GM19397 (cell line): ENCODE results near the gene DYSF.

ENCODE experiments used
- ATAC-seq: cut with Tn5 transposase; IDR thresholded peaks from one replicate; pipeline ENCODE4 v1.9.1; 2021; ENCODE audit warnings: mild to moderate bottlenecking, moderate library complexity; ENCODE audit not compliant: unreplicated experiment

DYSF gene

DNA sequence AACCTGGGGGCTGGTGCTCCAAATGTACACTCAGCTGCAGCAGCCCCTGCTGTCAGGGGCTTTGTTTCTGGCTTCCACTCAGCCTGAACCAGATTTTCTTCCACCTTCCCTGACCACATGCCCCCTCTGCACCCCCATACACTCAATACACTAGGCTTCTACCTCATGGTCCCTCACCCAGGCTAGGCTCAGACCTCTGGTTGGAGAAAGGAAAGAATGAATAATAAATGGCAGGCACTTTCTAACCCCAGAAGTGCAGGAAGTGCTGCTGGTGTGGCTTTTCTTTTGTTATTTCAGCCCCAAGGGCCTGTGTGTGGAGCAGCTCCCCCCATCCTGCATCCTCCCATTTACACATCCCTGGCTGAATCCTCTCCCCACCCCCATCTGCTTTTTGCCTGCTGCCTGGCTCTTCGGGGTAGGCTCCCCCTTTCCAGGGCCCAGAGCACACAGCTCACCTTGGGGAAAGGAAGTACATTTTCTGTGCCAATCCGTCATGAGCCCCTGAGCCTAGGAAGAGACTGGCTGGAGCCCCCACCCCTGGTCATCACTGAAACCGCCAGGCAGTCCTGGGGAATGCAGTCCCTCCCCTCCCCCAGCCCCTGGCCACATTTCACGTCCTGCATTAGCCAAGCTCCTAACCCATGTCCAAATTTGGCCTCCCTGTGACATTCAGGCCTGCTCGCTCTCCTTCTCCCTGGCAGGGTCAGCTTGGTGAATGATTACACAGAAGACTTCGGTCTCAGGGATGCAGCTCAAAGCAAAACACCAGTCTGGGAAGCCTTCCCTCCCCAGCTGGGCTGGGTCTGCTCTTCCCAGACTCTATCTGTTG is 2.6 kb downstream of the DYSF start:
- ATAC-seq, result no peak

DNA sequence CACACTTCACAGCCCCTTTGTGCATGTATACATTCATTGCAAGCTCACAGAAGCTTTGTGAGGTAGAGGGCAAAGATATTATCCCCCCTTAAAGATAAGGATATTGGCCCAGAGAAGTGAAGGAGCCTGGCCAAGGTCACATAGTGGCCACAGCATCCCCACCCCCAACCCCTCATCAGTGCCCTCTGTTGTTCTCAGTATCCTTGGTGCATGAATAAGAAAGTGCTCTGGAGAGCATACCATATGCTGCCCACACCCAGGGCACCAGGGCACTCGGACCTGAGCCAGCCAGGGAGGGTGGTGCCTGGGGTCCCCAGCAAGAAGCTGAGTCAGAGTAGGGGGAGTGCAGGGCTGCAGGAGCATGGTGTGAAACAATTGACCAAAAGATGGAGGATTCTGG is 3.3 kb downstream of the DYSF start:
- no peak for ATAC-seq

DNA sequence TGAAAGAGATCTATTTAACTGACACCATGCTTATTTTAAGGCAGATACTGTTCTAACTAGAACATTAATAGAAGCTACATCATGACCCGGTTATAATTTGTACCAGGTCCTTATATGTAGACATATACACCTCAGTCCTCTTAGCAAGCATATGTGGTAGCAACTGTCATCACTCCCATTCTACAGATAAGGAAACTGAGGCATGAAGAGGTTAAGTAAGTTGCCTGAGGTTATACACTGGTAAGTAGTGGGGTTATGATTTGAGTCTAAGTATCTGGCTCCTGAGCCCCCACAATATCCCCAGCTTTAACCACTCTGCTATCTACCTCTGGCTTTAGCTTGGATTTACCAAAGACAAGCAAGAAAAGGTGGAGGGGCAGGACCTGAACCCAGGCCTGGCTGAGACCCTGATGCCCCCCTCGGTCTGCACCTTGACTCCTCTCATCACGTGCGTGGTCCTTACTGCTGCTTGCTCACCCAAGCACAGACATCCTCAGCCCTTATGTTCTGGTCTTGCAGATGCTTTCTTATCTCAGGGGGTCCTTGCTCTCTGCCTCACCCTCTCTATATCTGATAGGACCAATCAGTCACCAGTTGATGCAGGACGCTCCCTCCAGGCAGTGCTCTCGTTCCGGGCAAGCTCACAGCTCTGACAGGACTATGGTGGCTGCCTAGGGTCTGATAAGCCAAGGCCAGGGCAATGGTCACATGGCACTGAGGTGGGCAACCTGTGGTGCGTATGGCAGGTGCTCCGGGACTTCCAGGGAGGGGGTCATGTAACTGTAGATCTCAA is 4.0 kb downstream of the DYSF start:
- ATAC-seq, result no peak

DNA sequence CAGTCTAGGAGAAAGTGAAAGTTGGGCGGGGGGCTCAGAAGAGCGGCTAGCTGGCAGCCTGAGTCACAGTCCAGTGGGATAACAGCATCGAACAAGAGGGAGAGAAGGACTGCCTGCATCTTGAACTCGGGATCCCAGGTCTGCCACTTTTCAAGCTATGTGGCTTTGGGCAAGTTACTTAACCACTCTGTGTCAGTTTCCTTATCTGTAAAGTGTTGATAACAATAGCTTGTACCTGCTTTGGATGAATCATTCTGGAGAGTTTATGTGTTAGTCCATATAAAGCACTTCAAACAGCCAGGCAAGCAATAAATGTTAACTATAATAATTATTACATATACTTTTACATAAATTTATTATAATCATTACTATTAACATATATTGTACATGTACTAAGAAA is 4.6 kb downstream of the DYSF start:
- ATAC-seq, result no peak

DNA sequence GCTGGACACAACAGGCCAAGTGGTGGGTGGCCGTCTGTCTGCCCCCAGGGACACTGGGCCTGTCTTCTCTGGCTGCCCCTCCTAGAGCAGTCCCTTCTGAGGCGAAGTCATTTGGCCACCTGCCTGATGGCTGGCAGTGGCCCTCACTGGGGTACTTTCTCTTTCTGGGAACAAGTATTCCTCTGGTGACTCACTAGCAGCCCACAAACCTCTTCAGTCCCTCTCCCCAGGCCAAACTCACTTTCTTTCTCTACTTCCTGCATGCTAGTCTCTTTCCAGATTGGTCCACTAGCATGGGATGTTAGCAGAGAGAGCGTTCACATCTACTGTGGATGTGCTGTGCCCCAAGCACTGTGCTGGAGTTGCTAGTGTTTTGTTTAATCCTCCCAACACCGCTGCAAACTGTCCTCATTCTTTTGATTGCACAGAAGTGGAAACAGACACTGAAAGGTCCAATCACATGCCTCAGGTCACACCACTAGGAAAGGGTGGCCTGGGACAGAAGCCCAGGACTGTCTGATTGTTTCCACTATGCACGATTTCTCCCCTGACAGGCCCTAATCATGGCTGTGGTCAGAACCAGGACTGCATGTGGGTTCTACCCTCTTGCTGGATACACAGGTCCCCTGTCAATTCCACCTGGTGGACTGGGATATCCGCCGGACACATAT is 5.2 kb downstream of the DYSF start:
- no peak for ATAC-seq

DNA sequence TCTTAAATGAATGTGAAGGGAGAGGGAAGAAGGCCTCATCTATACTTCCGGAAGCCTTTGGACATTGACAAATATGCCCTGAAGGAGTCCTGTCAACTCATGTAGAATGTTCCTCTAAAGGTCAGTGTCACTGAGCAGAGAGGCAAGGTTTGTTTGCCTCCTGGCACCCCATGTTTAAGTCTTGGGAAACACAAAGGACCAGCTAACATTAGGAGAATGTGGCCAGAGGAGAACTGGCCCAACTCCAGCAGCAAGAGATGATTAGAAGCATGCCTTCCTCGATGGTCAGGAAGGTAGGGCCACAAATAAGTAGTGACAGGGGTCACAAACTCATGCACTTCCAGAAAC is 5.7 kb downstream of the DYSF start:
- no peak for ATAC-seq

DNA sequence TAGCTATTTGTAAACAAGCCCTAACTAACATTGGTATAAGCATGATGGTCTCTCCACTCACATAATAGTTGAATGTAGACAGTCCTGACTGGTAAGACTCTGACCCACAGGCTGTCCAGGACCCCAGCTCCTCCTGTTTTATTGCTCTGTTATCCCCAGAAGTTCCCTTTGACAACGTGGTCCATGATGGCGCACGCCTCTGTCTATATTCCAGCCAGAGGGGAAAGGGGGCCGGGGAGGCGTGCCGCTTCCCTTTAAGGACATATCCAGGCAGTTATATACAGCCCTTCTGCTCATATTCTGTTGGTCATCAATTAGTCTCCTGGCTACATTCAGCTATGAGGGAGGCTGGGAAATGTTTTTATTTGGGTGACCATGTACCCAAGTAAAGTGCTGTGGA is 6.7 kb downstream of the DYSF start:
- no peak for ATAC-seq

DNA sequence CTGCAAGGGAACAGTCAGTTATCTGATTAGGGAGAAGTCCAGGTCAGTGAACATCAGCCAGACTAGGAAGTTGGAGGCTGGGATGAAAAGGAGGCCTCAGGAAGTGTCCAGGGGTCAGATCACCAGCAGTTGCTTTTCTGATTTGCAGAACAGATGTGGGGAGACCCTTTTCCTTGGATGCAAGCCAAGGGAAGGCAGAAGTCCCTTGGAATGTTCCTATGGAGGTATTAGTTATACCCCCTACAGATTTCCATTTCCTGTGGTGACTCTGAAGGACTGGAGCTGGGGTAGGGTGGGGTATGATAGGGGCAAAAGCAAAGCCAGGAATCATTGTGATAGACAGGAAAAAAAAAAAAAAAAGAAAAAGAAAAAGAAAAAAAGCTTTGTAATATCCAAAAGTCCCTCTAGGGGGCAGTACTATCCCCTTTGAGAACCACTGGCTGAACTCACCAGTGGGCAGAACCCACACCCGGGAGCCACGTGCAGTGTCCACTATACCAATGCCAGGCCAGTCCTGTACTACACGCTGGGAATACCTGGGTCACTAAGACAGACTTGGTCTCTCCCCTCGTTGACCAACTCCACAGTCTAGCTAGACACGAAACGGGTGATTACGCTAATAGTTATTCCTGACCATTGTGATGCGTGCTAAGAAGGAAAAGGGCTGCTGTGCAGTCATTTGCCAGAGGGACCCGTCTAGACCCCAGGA is 7.4 kb downstream of the DYSF start:
- ATAC-seq, result no peak

DNA sequence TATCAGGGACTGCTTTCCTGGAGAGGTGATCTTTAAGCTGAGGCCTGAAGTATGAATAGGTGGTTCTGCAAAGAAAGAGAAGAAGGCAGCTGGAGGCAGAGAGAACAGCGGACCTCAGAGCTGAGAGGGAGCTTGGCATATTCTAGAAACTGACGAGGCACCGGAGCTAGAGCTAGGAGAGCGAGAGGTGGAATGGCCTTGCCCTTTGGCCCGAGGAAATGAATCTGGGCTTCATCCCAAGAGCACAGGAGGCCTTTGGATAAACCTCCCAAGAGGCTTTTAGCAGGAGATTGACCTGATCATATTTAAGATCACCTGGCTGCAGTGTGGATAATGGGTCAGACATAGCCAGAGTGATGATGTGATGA is 7.9 kb downstream of the DYSF start:
- no peak for ATAC-seq

DNA sequence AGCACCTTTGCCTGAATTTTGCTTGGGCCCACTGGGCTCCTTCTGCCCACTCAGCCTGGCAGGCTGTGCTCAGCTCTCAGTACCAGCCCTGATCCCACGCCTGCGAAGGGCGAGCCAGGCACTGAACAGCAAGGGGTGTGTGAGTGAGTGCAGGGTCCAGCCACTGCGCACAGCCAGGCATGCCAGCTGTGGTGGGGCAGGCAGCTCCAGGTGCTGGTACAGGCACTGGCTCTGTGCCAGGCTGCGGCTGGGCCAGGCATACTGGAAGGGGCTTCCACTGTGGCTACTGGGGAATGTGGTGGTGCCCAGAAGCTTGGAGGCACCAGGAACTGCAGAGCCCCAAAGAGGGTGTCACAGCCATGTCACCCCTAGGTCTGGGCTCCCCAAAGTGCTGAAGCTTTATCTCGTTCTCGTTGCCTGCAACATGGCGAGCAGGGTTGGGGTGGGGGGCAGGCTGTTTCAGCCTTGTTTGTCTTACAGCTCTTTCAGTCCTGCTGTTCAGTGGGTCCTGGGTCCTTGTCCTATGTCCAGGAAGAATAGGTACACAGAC is 8.8 kb downstream of the DYSF start:
- no peak for ATAC-seq

DNA sequence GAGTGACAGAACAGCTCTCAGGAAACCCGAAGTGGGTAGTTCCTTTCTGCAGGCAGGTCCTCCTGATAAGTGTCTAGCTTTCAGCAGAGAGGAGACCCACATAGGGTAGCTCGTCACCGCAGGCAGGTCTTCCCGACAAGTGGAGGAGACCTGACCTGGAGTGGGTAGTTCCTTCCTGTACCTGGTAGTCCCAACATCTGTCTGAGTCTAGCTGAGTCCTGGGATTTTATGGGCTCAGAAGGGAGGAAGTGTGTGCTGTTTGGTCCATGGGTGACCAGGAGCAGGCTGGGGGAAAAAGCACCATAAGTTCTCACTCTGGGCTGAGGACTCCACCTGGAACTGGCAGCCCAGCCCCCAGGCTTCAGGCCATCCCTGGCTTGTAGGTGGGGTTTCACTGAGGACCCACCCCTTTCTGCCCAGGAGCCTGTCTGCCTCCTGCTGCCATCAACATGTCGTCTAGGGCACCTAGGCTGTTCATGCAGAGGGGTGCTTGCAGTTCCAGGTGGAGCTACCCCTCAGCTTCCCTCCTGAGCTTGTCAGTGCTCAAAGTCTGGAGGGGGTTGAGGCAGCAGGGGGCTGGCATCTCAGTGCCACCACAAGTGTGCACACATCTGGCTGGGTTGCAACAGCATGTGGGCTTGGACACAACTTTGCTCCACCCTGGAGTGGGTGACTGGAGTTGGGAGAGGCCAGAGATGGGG is 9.4 kb downstream of the DYSF start:
- no peak for ATAC-seq

DNA sequence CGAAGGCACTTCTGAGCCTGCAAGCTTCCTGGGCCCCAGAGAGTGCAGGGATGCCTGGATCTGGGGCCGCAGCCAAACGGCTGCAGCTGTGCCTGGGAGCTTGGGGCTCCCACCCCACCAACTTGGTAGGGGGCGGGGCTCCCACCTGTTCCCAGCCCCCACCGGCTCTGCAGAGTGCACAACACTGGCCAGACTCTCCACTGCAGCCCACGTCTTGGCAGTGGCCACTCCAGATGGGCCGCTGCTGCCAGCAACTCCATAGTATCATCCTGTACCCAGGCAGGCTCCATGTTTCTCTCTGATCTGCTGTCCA is 9.9 kb downstream of the DYSF start:
- no peak for ATAC-seq

DNA sequence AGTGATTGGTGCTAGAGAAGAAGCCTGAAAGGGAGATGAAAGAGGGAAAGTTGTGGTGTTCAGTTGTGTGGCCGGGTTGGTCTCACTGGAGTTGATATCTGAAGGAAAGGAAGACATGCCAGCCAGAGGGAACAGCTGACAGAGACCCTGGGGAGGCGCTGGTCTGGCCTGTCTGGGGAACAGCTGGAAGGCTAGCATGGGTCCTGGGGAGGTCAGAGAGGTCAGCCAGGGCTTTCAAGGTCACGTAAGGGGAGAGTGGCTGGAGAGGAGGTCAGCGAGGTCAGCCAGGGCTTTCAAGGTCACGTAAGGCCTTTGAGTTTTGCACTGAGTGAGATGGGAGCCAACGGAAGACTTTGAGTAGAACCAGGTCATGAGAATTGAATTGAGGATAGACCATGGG is 11.0 kb downstream of the DYSF start:
- ATAC-seq, result no peak

DNA sequence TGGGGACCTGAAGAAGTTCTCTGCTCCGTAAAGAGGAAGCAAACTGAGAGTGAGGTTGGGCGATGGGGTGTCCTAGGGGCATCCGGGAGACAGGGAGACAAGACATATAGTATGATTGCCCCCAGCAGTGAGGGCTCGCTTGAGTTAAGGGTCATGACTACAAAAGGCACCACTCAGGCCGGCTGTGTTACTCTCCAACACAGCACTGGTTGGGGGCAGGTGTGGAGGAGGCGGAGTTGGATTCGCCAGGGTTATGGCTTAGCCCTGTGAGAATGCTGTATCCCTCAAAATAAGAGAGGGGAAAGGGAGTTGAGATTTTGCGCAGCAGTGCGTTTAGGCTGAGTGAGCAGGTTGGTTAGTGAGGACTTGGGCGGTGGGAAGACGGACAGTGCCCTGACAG is 12.0 kb downstream of the DYSF start:
- no peak for ATAC-seq

DNA sequence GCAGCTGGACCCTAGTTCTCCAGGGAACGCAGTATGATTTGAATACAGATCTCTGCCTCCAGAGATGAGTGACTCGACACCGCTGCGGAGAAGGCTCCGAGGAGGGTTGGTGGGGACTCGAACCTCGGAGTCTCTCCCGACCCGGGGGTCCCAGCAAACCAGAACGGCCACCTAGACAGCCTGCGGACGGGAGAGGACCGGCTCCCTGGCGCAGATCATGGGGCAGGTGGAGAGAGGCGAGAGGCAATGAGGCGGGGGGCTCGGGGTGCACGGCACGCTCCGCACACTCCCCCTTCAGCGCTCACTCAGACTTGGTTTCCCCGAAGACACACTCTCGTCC is 12.6 kb downstream of the DYSF start:
- no peak for ATAC-seq

DNA sequence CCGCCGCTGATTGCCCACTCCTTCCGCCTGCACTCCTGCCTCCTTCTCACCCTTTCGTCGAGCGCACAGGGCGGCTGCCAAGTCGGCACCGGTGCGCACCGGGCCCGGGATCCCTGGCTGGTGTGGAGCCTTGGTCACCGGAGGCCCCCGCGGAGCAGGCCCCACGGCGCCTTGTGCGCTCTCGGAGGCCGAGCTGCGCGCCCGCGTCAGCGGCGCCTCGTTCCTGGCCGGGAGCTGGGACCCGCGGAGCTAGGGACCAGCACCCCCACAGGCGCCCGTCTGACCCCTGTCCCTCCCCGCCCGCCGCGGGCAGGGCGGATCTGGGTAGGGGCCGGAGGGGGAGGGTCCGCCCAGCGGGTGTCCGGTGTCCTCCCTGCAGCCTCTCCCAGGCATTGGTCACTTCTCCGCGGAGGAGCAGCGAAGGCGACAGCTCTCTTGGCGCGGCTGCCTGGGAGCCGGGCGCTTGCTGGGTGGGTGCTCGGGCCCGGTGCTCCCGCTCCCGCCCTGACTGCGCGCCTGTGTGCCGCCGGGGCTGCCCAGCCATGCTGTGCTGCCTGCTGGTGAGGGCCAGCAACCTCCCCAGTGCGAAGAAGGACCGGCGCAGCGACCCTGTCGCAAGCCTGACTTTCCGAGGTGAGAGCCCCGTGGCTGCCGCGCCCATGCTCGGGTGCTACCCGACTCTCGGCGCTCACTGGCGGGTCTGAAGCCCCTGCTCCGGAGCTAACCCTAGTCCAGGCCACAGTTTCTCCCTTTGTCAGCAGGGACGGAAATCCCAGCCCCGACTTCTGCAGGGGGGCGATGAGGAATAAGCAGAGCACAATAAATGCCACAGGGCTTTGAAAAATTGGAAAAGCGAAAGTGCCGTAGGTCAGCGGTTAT is 13.2 kb downstream of the DYSF start:
- ATAC-seq, result no peak

DNA sequence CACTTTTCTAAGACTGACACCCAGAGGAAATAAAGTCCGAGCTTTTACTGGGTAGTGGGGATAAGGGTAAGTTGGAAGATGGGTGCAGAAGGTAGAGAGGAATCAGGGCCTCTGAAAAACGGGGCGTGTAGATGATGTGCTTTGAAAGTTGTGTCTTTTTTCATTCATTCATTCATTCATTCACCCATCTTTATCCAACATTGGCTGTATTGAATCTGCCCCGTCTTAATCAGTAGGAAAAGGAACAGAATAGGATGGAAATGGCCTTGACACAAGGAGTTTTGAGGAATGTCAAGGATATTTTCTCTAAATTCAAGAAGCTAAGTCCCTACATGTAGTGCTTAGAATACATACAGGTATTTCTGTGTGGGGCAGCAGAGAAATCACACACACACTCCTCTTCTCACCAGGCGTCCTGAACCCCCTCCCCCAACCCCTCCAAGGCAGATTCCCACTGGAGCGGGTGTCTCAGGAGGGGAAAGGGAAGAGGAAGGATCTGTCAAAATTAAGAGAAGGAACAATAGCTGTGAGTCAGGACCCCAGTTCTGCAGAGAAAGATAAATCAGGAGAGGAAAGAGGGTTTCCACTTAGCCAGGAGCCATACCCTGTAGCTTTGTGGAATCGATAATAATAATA is 13.9 kb downstream of the DYSF start:
- no peak for ATAC-seq

DNA sequence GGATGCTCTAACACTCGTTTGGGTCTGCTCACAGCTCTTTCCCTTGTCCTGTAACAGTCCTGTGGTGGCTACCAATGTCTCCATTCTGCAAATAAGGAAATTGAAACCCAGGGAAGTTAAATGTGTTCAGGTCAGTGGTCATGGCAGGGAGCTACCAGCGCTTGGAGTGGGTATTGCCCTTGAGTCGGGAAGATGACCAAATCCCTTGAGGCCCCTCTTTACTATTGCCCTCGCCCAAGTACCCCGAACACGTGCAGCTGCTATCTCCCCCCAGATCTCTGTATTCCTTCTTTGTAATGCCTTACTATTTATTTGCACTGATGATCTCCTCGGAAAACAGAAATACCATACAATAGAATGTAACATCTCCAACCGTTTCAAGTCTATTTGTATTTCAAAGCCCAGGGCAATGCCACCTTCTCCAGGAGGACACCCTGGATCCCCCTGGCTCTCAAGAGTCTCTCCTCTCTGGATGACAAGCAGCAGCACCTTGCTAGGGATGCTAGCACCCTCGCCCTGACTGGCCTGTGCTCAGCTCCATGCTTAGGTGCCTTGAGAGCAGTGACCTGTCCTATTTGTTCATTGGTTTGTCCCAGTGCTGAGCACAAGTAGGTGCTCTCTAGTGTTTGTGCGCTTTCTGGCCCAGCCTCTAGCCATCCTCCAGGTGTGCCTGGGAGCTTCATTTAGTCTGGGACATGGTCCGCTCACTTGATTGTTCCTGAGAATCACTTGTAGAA is 15.1 kb downstream of the DYSF start:
- no peak for ATAC-seq
